GM18517 (cell line): Measurements from ENCODE around the gene PAPPA.

Source experiments
- ATAC-seq: cut with Tn5 transposase; IDR thresholded peaks from one replicate; pipeline ENCODE4 v1.9.1; 2021; ENCODE audit warnings: mild to moderate bottlenecking, moderate library complexity; ENCODE audit not compliant: unreplicated experiment

The PAPPA gene

DNA sequence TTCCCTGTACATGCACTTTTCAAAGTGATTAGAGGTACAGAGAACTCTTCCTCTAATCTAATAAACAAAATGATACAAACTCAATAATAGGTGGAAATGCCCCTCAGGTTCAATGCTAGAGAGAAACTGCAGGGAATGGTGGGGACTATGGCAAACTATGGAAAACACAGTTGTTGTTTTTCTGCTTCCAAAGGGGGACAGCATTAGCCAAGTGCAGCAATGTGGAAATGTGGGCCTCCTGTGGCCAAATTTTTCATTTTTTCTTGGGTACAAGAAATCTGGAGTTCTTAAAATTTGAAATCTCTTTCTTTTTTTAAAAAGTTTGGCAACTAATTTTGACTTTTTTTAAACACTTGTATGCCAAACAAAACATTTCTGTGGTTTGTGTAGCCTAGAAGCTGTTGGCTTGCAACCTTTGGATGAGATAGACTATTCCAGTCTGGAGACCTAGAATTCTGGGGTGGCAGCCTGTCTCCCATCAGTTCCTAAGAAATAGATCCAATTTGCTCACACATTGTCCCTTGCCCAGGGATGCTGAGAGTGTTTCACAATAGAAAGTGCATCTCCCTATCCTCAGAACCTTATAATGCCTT is 218.6 kb downstream of the PAPPA start:
- no peak for ATAC-seq

DNA sequence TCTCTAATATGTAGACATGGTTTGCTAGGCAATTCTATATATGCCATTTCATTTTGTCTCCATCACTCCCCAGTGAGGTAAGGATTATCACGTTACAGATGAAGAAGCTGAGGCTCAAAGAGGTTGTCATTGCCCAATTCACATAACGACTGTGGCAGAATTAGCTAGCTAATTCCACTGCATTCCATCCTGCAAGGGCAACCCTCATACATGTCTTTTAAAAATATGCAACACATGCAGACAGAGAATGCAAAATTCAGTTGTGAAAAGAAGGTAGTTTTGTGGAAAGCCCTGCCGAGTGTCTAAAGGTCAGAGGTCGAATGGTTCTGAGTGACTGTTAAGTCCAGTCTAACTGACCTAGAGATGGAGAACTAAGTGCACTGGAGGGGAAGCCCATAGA is 219.2 kb downstream of the PAPPA start:
- no peak for ATAC-seq

DNA sequence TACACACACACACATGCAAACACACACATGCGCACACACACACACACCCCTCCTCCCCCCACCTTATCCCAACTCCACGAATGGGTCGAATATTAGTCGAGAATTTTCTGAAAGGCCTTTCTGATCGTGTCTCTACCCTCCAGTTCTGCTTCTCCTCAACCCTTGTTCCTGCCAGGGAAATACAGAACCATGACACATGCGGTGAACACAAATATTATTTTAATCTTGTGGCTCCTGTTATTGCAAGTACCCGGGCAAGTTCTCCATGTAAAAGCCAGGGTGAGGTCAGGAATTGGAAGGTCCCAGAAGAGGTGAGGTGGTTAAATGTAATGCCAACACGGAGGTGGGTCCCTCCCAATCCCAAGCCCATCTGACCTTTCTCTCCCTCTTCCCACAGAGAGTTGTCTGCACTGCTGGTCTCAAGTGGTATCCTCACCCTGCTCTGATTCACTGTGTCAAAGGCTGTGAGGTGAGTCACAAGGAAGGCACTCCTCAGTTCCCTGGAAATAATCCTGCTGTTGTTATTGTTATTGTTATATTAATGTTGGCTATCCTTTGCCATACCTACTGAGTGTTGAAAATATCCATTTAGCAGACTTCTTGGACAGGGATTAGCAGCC is 223.7 kb downstream of the PAPPA start:
- no peak for ATAC-seq

DNA sequence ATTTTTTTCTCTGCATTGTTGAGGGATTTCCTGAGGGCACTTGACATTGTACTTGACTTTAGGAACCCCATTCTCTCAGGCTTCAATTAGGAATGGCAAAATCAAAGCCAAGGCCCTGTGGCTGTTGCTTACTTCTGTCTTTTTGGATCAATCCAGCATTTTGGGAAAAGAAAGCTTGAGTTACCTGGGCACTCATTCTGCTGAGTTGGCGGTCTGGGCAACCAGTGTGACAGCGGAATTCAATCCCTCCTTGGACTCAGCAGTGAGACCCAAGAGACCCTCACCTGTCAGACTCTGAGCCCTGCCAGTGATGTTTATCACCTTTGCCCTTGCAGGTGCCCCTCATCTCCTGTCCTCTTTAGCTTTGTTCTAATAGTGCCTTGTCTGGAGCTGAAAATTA is 225.3 kb downstream of the PAPPA start:
- ATAC-seq, result no peak

DNA sequence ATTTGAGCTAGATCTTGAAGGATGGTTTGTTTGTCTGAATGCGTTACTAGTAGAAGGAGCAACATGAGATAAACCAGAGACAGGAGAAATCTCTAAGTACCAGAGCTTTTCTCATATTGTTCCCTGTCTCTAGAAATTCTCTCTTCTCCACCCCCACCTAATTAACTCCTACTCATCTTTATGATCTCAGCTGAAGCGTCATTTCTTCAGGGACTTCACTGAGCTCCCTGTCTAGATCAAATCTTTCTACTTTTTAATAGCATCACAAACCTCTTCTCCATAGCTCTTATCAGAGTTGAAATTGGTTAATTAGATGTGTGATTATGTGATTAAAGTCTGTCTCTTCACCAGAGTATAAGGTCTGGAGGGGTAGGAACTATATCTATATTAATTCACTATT is 226.2 kb downstream of the PAPPA start:
- no peak for ATAC-seq

DNA sequence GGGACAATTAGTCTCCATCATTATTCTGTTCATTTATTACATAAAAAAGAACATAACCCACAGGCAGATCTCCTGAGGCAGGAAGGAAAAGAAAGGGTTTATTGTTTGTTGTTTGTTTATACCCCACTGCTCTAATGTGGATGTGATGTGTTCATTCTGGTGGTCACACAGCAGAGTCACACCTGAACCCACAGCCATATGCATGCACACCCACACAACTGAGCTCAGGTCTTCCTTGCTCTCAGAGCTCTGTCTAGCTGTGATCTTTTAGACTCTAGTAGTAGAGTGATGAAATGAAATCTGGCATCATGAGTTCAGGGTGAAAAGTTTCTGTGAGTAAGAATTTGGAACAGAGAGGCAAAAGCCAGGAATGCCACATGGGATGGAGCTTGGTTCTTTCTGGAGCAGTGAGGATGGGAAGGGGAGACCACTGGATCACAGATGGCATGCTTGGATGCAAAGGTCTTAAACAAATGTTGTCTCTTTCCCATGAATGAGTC is 227.0 kb downstream of the PAPPA start:
- ATAC-seq, result no peak

DNA sequence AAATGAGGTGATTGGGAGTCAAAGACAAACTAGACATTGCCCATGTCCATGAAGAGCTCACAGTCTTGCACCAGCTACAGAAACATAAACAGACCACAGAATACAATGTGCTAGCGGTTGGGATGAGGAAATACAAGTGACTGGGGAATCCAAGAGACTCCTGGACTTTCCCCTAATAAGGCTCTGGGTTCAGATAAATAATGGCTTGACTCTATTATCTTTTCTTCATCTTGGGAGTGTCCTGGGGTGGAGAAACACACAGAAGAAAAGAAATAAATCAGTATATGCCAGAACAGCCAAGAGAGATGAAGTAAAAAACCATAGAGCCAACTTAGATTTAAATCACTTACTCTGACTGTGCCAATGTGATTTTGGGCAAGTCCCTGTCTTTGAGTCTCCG is 227.8 kb downstream of the PAPPA start:
- ATAC-seq, result no peak

DNA sequence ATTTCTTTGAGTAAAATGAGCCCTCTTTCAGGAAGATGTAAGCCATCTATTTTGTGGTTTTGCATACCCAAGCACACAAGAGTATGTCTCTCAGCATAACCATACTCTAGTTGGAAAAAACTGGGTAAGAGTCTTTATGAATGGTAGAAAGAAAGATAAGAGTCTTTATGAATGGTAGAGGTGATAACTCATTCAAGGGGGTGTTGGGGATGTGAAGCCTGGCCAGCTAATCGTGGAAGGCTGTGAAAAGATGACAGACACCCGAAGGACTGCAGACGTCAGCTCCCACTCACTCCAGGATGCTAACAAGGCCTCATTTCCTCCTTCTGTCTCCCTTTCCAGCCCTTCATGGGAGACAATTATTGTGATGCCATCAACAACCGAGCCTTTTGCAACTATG is 228.5 kb downstream of the PAPPA start:
- no peak for ATAC-seq

DNA sequence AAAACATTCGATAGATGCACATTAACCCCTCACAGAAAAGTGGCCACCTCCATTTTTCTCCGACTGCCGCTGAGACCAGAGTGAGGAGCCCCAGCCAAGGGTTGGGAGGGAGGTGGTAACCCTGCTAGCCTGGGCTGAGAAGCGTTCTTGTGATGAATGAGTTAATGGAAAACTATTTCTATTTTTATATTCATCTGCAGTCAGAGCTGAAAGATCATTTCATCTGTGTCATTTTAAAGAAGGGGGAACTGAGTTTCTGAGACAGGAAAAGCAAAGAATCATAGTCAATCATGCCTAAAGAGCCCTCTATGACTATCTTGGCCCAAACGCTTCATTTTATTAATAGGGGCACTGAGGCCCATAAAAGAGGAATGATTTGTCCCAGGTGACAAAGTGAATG is 229.5 kb downstream of the PAPPA start:
- ATAC-seq, result no peak

DNA sequence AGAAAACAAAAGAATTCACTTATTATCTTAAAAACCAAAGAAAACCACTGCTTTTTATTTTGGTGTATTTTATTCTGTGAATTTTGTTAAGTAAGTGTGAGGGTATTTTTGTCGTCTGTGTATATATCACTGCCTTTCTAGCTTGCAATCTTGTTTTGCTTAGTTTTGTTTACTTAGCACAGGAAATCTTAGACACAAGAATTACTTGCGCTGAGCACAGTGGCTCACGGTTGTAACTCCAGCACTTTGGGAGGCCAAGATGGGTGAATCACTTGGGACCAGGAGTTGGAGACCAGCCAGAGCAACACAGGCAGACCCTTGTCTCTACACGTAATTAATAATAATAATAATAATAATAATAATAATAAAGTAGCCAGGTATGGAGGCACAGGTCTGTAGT is 230.3 kb downstream of the PAPPA start:
- no peak for ATAC-seq

DNA sequence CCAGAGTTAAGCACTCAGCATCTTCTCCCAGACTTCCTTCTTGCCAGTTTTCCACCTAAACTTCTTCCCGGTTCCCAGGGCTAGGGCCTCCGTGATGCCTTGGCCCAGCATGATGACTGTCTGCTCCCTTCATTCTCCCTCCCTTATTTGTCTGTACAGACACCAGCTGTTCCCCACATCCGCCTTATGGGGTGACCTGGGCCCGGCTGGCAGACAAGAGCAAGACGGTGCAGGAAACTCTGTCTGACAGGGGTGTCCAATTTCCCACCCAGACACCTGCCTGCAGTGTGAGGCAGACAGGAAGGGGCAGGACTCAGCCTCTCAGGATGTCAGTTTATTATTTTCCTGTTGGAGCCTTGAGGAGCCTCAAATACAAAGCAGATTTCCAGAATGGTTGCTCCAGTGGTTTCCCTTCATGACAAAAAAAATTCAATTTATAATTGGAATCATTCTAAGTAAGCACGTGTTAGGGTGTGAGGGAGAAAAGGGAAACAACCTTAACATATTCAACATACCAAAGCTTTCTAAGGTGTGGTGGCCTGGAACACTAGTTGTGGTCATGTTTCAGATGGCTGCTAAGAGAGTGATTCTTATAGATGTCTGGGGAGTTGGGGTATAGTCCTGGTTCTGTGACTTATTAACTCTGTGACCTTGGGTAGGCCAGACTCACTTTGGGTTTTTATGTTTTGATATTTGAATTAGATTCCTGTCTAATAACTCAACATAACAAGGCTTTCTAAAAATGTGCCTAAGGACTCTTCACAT is 234.5 kb downstream of the PAPPA start:
- ATAC-seq, result no peak

DNA sequence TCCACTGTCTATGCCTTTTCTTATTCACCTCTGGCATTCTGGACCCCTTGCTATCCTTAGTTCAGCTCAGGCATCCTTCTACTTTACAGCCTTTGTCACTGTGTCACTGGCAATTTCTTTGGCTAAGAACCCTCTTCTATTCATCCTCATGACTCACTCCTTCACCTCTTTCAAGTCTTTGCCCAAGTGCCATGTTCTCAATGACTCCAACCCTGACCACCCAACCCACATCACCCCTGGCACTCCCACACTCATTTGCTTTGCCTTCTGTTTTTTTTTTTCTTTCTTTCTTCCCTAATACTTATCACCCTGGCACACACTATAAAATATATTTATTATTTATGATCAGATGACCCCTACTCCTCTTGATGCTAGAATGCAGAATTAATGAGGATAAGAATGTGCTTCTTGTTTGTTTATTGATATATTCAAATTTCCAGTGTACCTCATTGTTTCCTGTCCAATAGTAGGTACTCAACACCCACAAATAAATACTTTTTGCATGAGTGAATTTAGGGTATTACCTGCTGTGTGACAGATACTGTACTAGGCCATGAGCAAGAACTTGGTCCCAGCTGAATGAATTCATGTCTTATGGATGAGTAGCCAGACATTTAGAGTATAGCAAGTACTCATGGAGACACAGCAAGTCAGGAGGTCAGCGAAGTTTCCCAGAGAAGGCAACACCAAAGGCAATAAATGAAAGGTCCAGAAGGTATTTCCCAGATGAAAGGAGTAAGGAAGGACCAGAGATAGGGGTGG is 236.1 kb downstream of the PAPPA start:
- ATAC-seq, result no peak

DNA sequence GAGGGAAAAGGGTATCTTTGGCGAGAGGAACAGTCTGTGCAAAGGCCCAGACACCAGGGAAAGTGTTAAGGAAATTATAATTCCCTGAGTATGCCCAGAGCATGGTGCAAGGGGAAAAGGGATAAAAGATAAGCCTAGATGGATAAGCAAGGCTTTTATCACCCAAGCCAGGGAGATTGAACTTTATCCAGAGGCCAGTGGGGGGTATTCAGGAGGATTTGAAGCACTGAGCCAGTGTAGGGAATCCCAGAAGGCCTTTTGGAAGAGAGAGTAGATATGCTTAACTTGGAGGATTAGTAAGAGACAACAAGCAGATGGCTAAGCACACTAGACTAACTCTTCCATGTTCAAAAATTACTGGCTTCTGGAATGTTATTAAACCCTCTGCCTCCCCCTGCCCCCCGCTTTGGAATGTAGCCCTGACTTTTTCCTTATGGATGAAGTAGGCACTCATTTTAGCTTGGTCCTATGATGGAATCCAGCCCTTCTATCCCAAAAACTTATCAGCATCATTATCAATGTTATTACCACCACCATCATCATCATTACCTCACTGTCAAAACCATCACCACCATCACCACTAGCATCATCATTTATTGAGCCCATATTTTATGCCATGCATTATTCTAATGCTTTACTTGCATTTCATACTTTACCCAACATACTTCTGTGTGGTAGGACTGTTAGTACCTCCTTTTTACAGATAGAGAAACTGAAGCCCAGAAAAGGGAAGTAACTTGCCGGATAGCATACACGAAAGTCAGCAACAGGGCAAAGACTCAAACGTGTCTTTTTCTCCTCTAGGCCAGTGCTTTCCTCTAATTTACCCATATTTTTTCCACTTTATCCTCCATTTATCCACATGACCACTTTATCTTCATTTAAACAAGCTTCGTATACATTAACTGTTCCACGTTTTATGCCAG is 237.0 kb downstream of the PAPPA start:
- ATAC-seq, result peak; percentile 67

DNA sequence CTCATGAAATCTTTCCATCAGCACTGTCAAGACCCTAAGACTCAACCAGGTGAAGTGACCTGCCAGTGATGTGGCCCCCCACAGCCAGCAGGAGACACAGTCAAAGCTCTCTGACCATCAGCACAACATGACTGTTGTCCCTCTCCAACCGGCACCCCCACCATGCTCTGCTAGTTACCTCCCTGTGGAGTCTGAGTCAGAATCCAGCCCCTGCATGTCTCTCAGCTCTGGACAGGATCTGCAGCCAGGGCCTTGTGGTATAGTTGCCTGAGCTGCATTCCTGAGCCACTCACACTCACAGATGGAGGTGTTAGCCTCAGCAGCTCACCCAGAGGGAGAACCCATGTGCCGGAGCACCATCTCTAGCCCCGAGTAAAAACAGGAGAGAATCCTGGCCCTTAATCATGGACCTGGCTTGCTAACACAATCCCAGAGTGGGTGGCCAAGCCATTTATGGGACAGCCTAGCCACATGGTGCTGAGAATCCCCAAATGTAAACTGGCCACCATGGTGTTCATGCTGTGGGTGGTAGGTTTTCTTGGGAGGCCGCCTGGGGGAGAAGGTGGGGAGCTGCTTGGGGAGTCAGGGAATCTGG is 237.8 kb downstream of the PAPPA start:
- no peak for ATAC-seq

DNA sequence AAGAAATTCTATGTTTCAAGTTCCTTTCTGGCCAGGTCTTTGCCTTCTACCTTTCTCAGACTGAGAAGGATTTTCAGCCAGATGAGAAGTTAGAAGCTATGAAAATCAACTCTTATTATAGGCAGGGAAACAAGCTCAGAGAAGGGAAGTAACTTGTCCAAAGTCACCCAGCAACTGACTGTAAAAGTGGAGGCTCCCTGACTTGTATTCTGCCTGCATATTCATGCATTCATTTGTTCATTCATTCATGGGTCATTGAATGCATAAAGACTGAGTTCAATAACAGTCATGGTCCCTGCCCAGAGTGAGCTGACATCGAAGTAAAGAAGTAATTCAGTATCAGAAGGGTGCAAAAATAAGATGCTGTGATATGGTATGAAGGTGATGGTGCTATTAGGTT is 239.6 kb downstream of the PAPPA start:
- no peak for ATAC-seq

DNA sequence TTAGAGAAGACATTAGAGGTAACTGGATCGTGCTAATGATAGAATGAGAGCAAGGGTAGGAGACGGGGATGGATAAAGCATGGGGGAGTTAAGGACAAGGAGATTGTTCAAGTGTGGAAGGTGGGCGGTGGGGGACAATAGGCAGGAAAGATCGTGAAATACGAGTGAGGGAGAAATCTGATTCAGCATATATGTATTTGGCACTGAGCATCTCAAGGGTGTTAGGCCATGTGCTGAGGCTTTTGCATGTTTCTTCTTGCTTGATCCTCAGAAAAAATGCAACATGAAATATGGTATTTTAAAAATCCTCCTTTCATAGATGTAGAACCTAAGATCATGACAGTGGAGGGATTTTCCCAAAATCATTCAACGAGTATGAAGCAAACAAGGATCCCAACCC is 240.5 kb downstream of the PAPPA start:
- ATAC-seq, result no peak

DNA sequence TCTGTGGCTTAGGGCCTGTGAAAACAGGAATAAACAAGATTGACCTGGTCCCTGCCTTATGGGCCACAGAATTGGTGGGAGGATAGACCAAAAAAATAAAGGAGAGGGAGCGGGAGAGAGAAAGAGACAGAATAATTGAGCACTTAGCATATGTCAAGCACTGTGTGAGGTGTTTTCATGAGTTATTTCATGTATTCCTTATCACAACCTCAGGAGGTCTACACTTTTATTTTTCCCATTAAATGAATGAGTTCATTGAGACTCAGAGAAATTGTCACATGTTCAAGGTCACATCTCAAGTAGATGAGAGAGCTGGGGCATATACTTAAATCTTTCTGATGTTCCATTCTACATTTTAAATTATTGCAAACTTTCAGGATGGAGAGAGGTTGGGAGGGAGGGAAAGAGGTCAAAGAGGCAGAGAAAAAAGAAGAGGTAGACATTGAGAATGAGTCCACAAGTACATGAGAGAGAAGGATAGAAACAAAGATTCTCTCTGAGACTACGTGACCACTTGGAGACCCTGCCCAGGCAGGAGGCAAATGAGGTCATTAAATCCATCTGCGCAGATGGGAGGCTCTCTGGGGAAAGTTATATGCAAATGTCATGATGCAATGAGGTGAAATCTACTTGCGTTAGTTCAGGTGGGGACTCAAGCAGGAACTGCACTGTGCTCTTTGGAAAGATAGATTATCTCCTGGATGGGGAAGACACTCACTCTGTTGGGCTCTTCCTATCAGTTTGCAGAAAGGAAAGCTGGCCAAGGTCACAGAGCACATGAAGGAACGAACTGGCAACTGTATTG is 241.5 kb downstream of the PAPPA start:
- ATAC-seq, result no peak

DNA sequence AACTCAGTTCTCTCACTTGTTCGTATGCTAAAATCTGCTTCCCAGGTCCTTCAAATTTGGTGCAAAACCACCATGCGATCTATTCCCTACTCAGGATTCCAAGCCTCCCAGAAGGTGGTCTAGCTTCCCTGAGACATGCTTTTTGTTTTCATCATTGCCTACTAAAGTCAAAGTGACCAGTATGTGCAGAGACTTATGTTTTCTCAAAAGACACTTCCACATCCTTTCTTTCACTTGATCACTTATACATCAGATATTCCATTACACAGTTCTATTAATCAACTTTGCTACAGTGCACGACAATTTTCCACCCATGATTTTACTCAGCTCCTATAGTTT is 242.1 kb downstream of the PAPPA start:
- ATAC-seq, result no peak

DNA sequence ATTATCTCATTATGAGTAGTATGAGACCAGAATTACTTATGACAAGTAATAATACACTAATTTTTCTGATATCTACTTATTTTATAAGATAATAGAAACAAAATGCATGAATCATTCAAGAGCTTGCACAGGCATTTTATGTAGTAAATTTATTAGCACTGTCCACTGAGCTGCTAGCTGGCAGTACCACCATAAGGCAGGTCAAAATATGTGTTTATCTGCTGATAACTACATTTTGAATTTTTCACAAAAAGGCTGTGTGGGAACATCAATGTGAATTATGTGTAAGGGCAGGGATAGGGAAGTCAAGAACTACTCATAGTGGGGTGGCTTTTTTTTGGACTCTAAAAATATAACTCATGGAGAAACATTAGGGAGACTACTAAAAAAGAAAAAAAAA is 249.6 kb downstream of the PAPPA start:
- no peak for ATAC-seq
